Peyer's patch (tissue), 4 donors: ENCODE measurements around the gene UVRAG. TPM values are rescaled to one million over a fixed set of nuclear protein-coding genes. Genes with fewer than 3 reads are reported as not detected.

Experiments used
- DNase-seq, 3 donors: peaks; one replicate each; pipeline ENCODE4 v3.0.0-alpha.2; 2017 to 2019
- H3K27ac ChIP-seq, 4 donors: fragments of 200-600 bp; sonication (generic); one replicate each; pipeline ENCODE4 v1.5.1; 2016 to 2019
- H3K27me3 ChIP-seq, 2 donors: fragments of 200-600 bp; sonication (generic); one replicate each; pipeline ENCODE4 v1.5.1; 2019
- H3K36me3 ChIP-seq, 3 donors: fragments of 200-600 bp; sonication (generic); one replicate each; pipeline ENCODE4 v1.5.1; 2016 to 2019
- H3K4me1 ChIP-seq, 4 donors: fragments of 200-600 bp; sonication (generic); one replicate each; pipeline ENCODE4 v1.5.1; 2016 to 2019
- H3K4me3 ChIP-seq, 4 donors: fragments of 200-600 bp; sonication (generic); 1 replicate in 3 of 4; 2 replicates in 1 of 4; pipeline ENCODE4 v1.5.1; 2016 to 2019; ENCODE audit warnings: mild to moderate bottlenecking in 1 of 4
- H3K9me3 ChIP-seq, 4 donors: fragments of 200-600 bp; sonication (generic); one replicate each; pipeline ENCODE4 v1.5.1; 2016 to 2019; ENCODE audit warnings: mild to moderate bottlenecking in 1 of 4
- POLR2A ChIP-seq, 2 donors: fragments of 450-650 bp; IDR thresholded peaks; one replicate each; pipeline ENCODE4 v1.5.1; 2017; ENCODE audit warnings: antibody characterized with exemption in 2 of 2, mild to moderate bottlenecking in 2 of 2, moderate library complexity in 2 of 2
- total RNA-seq, 4 donors: library from RNA; depleted of rRNA; stranded (reverse); fragments of >200 nt; gene quantifications; one replicate each; pipeline ENCODE4 v1.1.0, GENCODE V29; 2016
- TF ChIP-seq, protein P1 (sequence below), 6 experiments: fragments of 450-650 bp in 4 of 6; fragments of 200-600 bp in 2 of 6; sonication (generic) in 1 of 6; IDR thresholded peaks; one replicate each; pipeline ENCODE4 v1.5.1; 2017 to 2019; ENCODE audit warnings: antibody characterized with exemption in 6 of 6, mild to moderate bottlenecking in 3 of 6, moderate library complexity in 1 of 6

Gene UVRAG
- total RNA-seq, 4 donors from 2014 or later = 13.8 to 64.4 (median 22.1) TPM

DNA sequence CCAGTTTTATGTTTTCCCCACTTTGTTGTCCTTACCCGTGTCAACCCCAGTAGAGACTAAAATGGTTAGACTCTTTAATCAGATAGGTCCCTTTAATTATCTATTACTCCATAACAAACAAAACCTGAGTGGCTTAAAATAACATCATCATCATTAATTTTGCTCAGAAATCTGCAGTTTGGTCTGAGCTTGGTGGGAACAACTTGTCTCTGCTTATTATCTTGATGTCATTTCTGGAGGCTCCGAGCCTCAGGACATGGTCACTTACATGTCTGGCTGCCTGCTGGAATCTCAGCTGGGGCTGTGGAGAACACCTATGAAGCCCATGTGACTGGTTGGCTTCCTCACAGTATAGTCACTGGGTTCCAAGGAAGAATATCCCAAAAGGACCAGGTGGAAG lies 26.7 kb downstream of the UVRAG start:
- no peak for DNase-seq
- TF ChIP-seq POLR2A (IDR thresholded peaks at IDR 0.05) = no peak
- TF ChIP-seq, protein P1, sequence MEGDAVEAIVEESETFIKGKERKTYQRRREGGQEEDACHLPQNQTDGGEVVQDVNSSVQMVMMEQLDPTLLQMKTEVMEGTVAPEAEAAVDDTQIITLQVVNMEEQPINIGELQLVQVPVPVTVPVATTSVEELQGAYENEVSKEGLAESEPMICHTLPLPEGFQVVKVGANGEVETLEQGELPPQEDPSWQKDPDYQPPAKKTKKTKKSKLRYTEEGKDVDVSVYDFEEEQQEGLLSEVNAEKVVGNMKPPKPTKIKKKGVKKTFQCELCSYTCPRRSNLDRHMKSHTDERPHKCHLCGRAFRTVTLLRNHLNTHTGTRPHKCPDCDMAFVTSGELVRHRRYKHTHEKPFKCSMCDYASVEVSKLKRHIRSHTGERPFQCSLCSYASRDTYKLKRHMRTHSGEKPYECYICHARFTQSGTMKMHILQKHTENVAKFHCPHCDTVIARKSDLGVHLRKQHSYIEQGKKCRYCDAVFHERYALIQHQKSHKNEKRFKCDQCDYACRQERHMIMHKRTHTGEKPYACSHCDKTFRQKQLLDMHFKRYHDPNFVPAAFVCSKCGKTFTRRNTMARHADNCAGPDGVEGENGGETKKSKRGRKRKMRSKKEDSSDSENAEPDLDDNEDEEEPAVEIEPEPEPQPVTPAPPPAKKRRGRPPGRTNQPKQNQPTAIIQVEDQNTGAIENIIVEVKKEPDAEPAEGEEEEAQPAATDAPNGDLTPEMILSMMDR (IDR thresholded peaks at IDR 0.05) = no peak
- no peaks in the 10 kb centered on the region for H3K9me3 ChIP-seq
- no peak overlapping the region for H3K27ac ChIP-seq
- H3K4me3 ChIP-seq = no peak overlapping the region
- no peaks in the 10 kb centered on the region for H3K27me3 ChIP-seq
- H3K4me1 ChIP-seq = no peaks in the 10 kb centered on the region
- no peaks in the 10 kb centered on the region for H3K36me3 ChIP-seq

DNA sequence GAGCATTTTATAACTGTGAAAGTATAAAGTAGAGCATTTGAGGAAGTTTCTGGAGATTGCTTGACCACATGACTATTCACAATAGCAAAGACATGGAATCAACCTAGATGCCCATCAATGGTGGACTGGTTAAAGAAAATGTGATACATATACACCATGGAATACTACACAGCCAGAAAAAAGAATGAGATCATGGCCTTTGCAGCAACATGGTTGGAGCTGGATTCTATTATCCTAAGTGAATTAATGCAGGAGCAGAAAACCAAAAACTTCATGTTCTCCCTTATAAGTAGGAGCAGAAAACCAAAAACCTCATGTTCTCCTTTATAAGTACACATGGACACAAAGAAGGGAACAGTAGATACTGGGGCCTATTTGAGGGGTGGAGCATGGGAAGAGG lies 30.3 kb downstream of the UVRAG start:
- no peak overlapping the region for H3K4me3 ChIP-seq
- H3K4me1 ChIP-seq = peaks cover 0 to 3% (median under 1%) of the 10 kb centered on the region in 4 donors
- no peaks in the 10 kb centered on the region for H3K9me3 ChIP-seq
- H3K27ac ChIP-seq = no peak overlapping the region
- H3K36me3 ChIP-seq = no peaks in the 10 kb centered on the region
- no peak for TF ChIP-seq POLR2A (IDR thresholded peaks at IDR 0.05)
- TF ChIP-seq, protein P1 (IDR thresholded peaks at IDR 0.05) = no peak
- DNase-seq = no peak
- no peaks in the 10 kb centered on the region for H3K27me3 ChIP-seq

DNA sequence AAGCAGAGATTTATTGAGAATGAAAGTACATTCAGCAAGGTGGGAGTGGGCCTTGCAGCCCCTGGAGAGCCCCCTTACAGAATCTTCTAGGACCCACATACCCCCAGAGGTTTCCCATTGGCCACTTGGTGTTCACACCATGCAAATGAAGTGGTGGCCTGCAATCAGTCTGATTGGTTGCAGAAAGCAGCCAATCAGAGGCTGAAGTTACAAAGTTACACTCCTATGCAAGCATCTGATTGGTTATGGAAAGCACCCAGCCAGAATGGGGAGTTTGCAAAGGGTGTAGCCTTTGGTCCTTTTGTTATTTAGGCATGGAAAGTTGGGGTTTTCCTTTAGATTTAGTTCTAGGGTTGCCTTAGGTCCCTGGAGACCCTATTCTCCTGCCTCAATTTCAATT lies 34.9 kb downstream of the UVRAG start:
- TF ChIP-seq, protein P1 (IDR thresholded peaks at IDR 0.05) = no peak
- TF ChIP-seq POLR2A (IDR thresholded peaks at IDR 0.05) = no peak
- Histone ChIP-seq H3K4me3 (no peak overlapping the region), H3K27me3 (no peaks in the 10 kb centered on the region), H3K9me3 (no peaks in the 10 kb centered on the region), H3K27ac (no peak overlapping the region), H3K4me1 (peaks cover 0 to 8% (median 1%) of the 10 kb centered on the region in 4 donors), H3K36me3 (peaks cover 0 to 8% (median 0%) of the 10 kb centered on the region in 3 donors)
- no peak for DNase-seq

DNA sequence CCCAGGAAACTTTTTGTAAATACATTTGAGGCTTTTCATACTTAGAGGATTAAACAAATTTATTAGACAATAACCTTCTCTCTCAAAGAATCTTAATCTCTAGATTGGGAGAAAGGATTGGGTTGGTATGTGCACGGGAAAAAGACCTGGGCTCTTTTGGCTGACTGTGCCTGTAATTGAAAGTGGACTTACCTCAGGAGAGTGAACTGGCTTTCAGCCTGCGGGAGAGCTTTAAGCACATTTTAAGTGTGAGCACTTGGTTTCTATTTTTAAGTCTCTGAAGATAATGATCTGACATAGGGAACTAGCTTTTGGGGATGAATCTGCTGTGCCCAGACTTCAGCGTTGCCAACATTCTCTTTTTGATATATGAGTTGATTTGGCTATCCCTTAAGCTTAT lies 35.8 kb downstream of the UVRAG start:
- H3K4me1 ChIP-seq = peaks cover 0 to 8% (median 1%) of the 10 kb centered on the region in 4 donors

DNA sequence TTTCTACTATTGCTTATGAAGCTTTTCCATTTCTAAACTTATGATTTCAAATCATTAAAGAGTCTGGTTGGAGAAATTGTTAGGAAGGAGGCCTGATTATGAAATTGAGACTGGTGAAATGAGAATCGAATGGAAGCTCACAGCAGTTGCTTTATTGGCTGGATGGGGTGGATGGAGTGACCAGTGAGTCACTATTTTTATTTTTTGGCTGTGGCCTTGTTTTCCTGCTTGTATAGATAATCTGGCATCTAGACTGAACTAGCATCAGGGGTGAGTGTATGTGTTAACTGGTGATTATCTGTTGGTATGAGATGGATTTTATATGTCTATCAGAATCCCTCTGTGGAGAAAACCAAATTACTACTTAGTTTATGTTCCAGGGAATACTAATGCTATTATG lies 36.2 kb downstream of the UVRAG start:
- H3K9me3 ChIP-seq = no peaks in the 10 kb centered on the region
- no peak for DNase-seq
- TF ChIP-seq, protein P1 (IDR thresholded peaks at IDR 0.05) = no peak
- TF ChIP-seq POLR2A (IDR thresholded peaks at IDR 0.05) = no peak
- H3K4me3 ChIP-seq = no peak overlapping the region
- peaks cover 0 to 8% (median 1%) of the 10 kb centered on the region in 4 donors for H3K4me1 ChIP-seq
- H3K27ac ChIP-seq = no peak overlapping the region
- H3K36me3 ChIP-seq = peaks cover 0 to 8% (median 0%) of the 10 kb centered on the region in 3 donors
- no peaks in the 10 kb centered on the region for H3K27me3 ChIP-seq

More for the DNA sequence above, 35.8 kb downstream of the UVRAG start:
- no peak for DNase-seq
- Histone ChIP-seq H3K27ac (no peak overlapping the region), H3K27me3 (no peaks in the 10 kb centered on the region), H3K9me3 (no peaks in the 10 kb centered on the region), H3K36me3 (peaks cover 0 to 8% (median 0%) of the 10 kb centered on the region in 3 donors), H3K4me3 (no peak overlapping the region)
- TF ChIP-seq, protein P1 (IDR thresholded peaks at IDR 0.05) = no peak
- TF ChIP-seq POLR2A (IDR thresholded peaks at IDR 0.05) = no peak
